ENCODE measurements around the gene SULT1A3.
"Not testable (repeated sequence)": the region's sequence is repeated elsewhere in the genome, so short reads cannot be mapped to it uniquely, and the experiment has no call there.

- not testable (repeated sequence) for TF ChIP-seq CTCF (conservative IDR thresholded peaks at IDR 0.05 in 1 of 2, IDR thresholded peaks at IDR 0.05 in 1 of 2; ENCODE audit: low read depth in 1 of 2, low read length in 2 of 2); EZH2 (IDR thresholded peaks at IDR 0.05; ENCODE audit: low read length, missing control alignments)
Observed at GRCh38 chr16:30194172-30194925, 4.7 kb upstream of the SULT1A3 start.
